GM06990 (cell line): ENCODE data around the gene MED6.

Experiments
- DNase-seq: peaks from one replicate; pipeline ENCODE4 v3.0.0-alpha.2; 2011; ENCODE audit not compliant: insufficient read length; ENCODE audit errors: extremely low read depth
- H3K27me3 ChIP-seq: replicated peaks from 2 replicates; pipeline ENCODE4 v1.6.0; 2011; ENCODE audit warnings: low read length; ENCODE audit not compliant: control insufficient read depth, insufficient read depth
- H3K36me3 ChIP-seq: 2 replicates; pipeline ENCODE4 v1.5.1; 2011; ENCODE audit warnings: low read length; ENCODE audit not compliant: control insufficient read depth, insufficient read depth
- H3K4me3 ChIP-seq: replicated peaks from 2 replicates; pipeline ENCODE4 v1.5.1; 2011; ENCODE audit warnings: low read depth, mild to moderate bottlenecking, control low read depth, low read length
- TF ChIP-seq, protein P1 (sequence below): IDR thresholded peaks from 2 replicates; pipeline ENCODE4 v1.5.1; 2011; ENCODE audit warnings: low read length, control low read depth, mild to moderate bottlenecking, inconsistent platforms; ENCODE audit not compliant: insufficient read depth, poor library complexity, severe bottlenecking

Gene MED6

DNA sequence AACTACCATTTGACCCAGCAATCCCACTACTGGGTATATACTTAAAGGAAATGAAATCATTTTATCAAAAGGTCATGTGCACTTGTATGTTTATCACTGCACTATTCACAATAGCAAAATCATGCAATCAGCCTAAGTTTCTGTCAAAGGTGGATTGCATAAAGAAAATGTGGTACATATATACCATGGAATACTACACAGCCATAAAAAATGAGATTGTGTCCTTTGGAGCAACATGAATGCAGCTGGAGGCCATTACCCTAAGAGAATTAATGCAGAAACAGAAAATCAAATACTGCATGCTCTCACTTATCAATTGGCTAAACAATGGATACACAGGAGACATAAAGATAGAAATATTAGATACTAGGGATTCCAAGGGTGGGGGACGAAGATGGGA lies 27.4 kb downstream of the MED6 start:
- DNase-seq, result no peak
- Histone ChIP-seq H3K27me3 (no peaks in the 10 kb centered on the region), H3K36me3 (no peaks in the 10 kb centered on the region; the same call in 1 of the 2 replicates), H3K4me3 (no peak overlapping the region)
- TF ChIP-seq, protein P1, sequence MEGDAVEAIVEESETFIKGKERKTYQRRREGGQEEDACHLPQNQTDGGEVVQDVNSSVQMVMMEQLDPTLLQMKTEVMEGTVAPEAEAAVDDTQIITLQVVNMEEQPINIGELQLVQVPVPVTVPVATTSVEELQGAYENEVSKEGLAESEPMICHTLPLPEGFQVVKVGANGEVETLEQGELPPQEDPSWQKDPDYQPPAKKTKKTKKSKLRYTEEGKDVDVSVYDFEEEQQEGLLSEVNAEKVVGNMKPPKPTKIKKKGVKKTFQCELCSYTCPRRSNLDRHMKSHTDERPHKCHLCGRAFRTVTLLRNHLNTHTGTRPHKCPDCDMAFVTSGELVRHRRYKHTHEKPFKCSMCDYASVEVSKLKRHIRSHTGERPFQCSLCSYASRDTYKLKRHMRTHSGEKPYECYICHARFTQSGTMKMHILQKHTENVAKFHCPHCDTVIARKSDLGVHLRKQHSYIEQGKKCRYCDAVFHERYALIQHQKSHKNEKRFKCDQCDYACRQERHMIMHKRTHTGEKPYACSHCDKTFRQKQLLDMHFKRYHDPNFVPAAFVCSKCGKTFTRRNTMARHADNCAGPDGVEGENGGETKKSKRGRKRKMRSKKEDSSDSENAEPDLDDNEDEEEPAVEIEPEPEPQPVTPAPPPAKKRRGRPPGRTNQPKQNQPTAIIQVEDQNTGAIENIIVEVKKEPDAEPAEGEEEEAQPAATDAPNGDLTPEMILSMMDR, result no peak

DNA sequence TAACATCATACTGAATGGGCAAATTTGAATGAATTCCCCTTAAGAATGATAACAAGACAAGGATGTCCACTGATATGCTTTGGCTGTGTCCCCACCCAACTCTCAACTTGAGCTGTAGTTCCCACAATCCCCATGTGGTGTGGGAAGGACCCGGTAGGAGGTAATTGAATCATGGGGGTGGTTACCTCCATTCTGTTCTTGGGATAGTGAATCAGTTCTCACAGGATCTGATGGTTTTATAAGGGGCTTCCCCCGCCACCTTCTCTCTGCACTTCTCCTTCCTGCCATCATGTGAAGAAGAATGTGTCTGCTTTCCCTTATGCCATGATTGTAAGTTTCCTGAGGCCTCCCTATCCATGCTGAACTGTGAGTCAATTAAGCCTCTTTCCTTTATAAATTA lies 29.3 kb downstream of the MED6 start:
- DNase-seq, result no peak
- TF ChIP-seq, protein P1, result no peak
- Histone ChIP-seq H3K36me3 (peaks cover 2% of the 10 kb centered on the region; the same call in 1 of the 2 replicates), H3K27me3 (no peaks in the 10 kb centered on the region), H3K4me3 (no peak overlapping the region)

DNA sequence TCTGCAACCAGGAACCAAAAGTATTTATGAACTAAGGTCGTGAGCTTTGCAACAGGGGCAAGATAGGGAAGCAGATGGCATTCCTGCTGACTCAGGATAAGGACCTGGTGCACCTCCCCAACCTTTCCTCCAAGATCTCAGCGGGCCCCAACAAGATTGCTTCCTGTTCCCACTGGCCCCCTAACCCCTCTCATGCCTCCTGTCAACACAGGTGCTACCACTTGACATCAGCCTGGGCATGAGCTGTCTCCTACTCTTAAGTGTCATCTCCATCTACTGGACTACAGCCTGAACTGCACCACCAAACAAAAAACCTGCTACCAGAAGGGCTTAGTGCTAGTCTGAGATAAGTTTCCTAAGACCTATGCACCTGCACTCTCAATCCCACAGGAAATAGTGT lies 32.7 kb downstream of the MED6 start:
- Histone ChIP-seq H3K27me3 (no peaks in the 10 kb centered on the region), H3K36me3 (peaks cover 4% of the 10 kb centered on the region), H3K4me3 (no peak overlapping the region)
- DNase-seq, result peak; percentile 30
- TF ChIP-seq, protein P1, result peak; percentile 72

DNA sequence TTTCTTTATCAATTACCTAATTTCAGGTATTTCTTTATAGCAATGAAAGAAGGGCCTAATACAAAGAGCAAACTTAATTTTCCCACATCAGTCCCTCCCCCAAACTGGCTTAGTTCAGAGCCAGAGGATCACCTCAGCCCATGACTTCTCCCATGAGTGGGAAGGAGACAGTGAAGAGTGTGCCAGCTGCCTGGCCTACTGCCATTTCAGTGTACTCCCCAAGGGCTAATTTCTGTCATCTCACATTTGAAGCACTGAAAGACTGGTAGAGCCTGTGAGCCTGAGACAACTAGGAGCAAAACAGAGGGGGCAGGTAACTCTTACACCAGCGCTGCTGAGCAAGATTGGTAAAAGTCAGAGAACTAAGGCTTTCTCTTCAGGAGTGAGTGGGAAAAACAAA lies 36.6 kb downstream of the MED6 start:
- H3K27me3 ChIP-seq, result no peaks in the 10 kb centered on the region
- peaks cover 4% of the 10 kb centered on the region for H3K36me3 ChIP-seq
- no peak for DNase-seq
- no peak overlapping the region for H3K4me3 ChIP-seq
- TF ChIP-seq, protein P1, result no peak

DNA sequence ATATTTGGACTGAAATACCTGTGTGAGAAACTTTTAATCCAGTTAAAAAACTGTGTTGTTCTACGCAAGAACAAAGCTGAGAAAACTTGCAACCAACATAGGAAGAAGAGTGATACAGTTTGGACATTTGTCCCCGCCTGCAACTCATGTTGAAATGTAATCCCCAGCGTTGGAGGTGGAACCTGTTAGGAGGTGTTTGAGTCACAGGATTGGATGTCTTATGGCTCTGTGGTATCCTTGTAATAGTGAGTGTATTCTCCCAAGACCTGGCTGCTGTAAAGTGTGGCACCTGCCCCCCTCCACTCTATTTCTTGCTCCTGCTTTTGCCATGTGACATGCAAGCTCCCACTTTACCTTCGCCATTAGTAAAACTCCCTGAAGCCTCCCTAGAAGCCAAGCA lies 37.0 kb downstream of the MED6 start:
- TF ChIP-seq, protein P1, result no peak
- Histone ChIP-seq H3K4me3 (no peak overlapping the region), H3K36me3 (peaks cover 4% of the 10 kb centered on the region), H3K27me3 (no peaks in the 10 kb centered on the region)
- DNase-seq, result no peak

DNA sequence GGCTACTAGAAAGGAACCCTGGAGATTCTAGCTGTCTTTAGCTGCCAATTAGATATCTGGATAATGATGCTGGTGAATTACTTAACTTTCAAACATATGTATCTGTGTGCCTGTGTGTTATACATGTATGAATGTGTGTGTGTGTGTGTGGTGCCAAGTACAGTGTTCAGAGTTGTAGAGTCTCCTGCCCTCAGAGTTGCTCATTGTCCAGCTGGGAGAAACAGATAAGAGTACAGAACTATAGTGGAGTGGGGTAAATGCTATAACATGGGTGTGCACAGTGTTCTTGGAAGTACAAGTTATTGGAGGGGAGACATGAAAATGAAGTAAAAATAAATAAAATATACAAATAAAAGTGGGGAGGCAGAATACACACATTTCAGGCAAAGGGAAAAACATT lies 42.1 kb downstream of the MED6 start:
- no peak for DNase-seq
- Histone ChIP-seq H3K4me3 (no peak overlapping the region), H3K36me3 (no peaks in the 10 kb centered on the region; the same call in 1 of the 2 replicates), H3K27me3 (no peaks in the 10 kb centered on the region)
- TF ChIP-seq, protein P1, result no peak
